Stimulated activated CD8-positive, alpha-beta memory T cell treated with anti-CD3 and anti-CD28 coated beads, Interleukin-4, amount 100 ng/mL, for 1 hour (primary cell): ENCODE data around the gene PRH1.

Source experiments
- DNase-seq, 2 donors: peaks; one replicate each; pipeline ENCODE4 v3.0.0-alpha.2; 2020; ENCODE audit warnings: low read depth in 2 of 2, low spot score in 1 of 2

The PRH1 gene

DNA sequence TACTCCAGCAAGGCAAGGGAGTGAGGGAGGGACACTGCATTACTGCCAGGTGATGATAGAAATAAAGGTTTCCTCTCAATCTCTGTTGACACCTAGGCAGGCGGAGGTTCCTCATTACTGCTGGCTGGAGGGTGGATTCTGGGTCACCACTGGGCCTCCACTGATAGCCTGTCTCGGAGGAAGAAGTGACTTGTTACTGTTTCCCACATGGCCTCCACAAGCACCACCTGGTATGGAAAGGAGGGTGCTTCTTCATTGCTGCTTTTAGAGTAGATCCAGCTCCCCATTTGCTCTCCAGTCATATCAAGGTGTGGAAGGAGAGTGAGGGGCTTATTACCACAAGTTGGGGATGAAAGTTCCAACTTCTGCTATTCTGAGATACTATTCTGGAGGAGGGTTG, 41.2 kb downstream of the PRH1 start:
- no peak for DNase-seq

DNA sequence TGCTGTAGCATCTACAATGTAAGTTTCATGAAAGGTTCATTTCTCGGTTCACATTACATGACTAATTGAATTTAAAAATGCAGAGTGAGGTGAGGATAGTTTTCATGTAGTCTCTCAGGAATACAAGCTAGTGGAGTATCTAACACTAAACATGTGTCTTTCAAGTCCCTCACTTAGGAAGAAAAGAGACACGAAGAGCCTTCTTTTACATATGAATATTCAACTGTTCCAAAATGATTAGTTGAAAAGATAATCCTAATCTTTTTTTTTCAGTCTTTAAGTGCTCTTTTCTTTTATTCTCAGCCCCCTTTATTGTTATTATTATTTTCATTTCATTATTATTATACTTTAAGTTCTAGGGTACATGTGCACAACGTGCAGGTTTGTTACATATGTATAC, 45.6 kb downstream of the PRH1 start:
- no peak for DNase-seq
